GM18517 (cell line): ENCODE results near the gene SH3BP5L.
A peak's percentile ranks its signal among the peaks of the same experiment; 100 is the strongest.

ENCODE experiments used
- ATAC-seq: cut with Tn5 transposase; IDR thresholded peaks from one replicate; pipeline ENCODE4 v1.9.1; 2021; ENCODE audit warnings: mild to moderate bottlenecking, moderate library complexity; ENCODE audit not compliant: unreplicated experiment

The SH3BP5L gene

GRCh38 chr1:248825909-248826760, at the start of gene SH3BP5L:
SH3BP5L (minus strand) TSS chr1:248825915; CDS start chr1:248824935, 980 bp downstream.
- peak; percentile 92 for ATAC-seq

- peak; percentile 77 for ATAC-seq
Observed at GRCh38 chr1:248873993-248874533, 48.3 kb upstream of the SH3BP5L start.

- ATAC-seq, result peak; percentile 74
Observed at GRCh38 chr1:248873409-248873992, 47.8 kb upstream of the SH3BP5L start.

- ATAC-seq, result peak; percentile 33
Observed at GRCh38 chr1:248872752-248873408, 47.2 kb upstream of the SH3BP5L start.

GRCh38 chr1:248871837-248872401, 46.2 kb upstream of the SH3BP5L start:
- ATAC-seq, result no peak

GRCh38 chr1:248862998-248863881, 37.5 kb upstream of the SH3BP5L start:
- ATAC-seq, result peak; percentile 61

GRCh38 chr1:248862695-248862997, 36.9 kb upstream of the SH3BP5L start:
- ATAC-seq, result peak; percentile 10

GRCh38 chr1:248861616-248862015, 35.9 kb upstream of the SH3BP5L start:
- no peak for ATAC-seq

- no peak for ATAC-seq
Observed at GRCh38 chr1:248860007-248860406, 34.3 kb upstream of the SH3BP5L start.

- peak; percentile 62 for ATAC-seq
Observed at GRCh38 chr1:248858891-248859889, 33.5 kb upstream of the SH3BP5L start, which contains the start of gene ZNF692. ZNF692 (minus strand) TSS chr1:248859085; CDS start chr1:248858309, 776 bp downstream.

- ATAC-seq, result peak; percentile 33
Observed at GRCh38 chr1:248858096-248858890, 32.6 kb upstream of the SH3BP5L start.

- peak; percentile 3 for ATAC-seq
Observed at GRCh38 chr1:248857749-248858095, 32.0 kb upstream of the SH3BP5L start.

- no peak for ATAC-seq
Observed at GRCh38 chr1:248857201-248857600, 31.5 kb upstream of the SH3BP5L start.

- no peak for ATAC-seq
Observed at GRCh38 chr1:248856176-248856575, 30.5 kb upstream of the SH3BP5L start.

GRCh38 chr1:248855580-248855979, 29.9 kb upstream of the SH3BP5L start:
- ATAC-seq, result no peak

GRCh38 chr1:248853663-248854375, 28.1 kb upstream of the SH3BP5L start:
- no peak for ATAC-seq
